Urinary bladder (tissue), 4 donors: ENCODE results near the gene KLHL22. TPM values are rescaled to one million over a fixed set of nuclear protein-coding genes. Genes with fewer than 3 reads are reported as not detected.
A peak's percentile ranks its signal among the peaks of the same experiment; 100 is the strongest.

Experiments used
- DNase-seq: peaks from one replicate; pipeline ENCODE4 v3.0.0-alpha.2; 2015; ENCODE audit errors: extremely low spot score
- H3K27ac ChIP-seq: one replicate; pipeline ENCODE4 v1.5.1; 2013; ENCODE audit warnings: low read depth, mild to moderate bottlenecking, moderate library complexity
- H3K36me3 ChIP-seq: one replicate; pipeline ENCODE4 v1.6.1; 2013; ENCODE audit warnings: mild to moderate bottlenecking, moderate library complexity; ENCODE audit not compliant: insufficient read depth
- H3K4me1 ChIP-seq: one replicate; pipeline ENCODE4 v1.6.1; 2013; ENCODE audit warnings: mild to moderate bottlenecking, moderate library complexity; ENCODE audit not compliant: insufficient read depth
- H3K4me3 ChIP-seq: one replicate; pipeline ENCODE4 v1.5.1; 2013; ENCODE audit warnings: low read depth, low read length
- WGBS: extraction: QIAGEN DNeasy Blood & Tissue Kit; methylation state at CpG from one replicate; pipeline ENCODE4 v1.1.7; 2013; 5-methylcytosine and 5-hydroxymethylcytosine counted together
- polyA plus RNA-seq: library from polyadenylated mRNA; stranded (reverse); fragments of 200-250 nt; gene quantifications from one replicate; pipeline ENCODE4 v1.2.3, GENCODE V29; 2013
- total RNA-seq: library from RNA; depleted of rRNA; stranded (reverse); fragments of >200 nt; gene quantifications from one replicate; pipeline ENCODE4 v1.2.3, GENCODE V29; 2014
- donor health status: healthy with polysubstance abuse.
- donor health status: healthy.

Gene KLHL22
- total and polyA plus RNA-seq, 2 donors, result 26.3 to 36.7 TPM

GRCh38 chr22:20436768-20437612 is 58.6 kb downstream of the KLHL22 start:
- no peak for DNase-seq
- peak overlapping the region; percentile 69 for H3K27ac ChIP-seq
- peak overlapping the region; percentile 72 for H3K4me3 ChIP-seq
- WGBS, result 1% methylated on average over 61 of the region's 61 CpGs
- H3K4me1 ChIP-seq, result no peaks in the 10 kb centered on the region
- no peaks in the 10 kb centered on the region for H3K36me3 ChIP-seq

- H3K36me3 ChIP-seq, result no peaks in the 10 kb centered on the region
- DNase-seq, result no peak
- peak overlapping the region; percentile 72 for H3K4me3 ChIP-seq
- under 1% methylated on average over 56 of the region's 56 CpGs for WGBS
- peak overlapping the region; percentile 69 for H3K27ac ChIP-seq
- H3K4me1 ChIP-seq, result no peaks in the 10 kb centered on the region
These were observed 59.3 kb downstream of the KLHL22 start for GRCh38 chr22:20436307-20436767.

- DNase-seq, result no peak
- no peaks in the 10 kb centered on the region for H3K4me1 ChIP-seq
- peak overlapping the region; percentile 72 for H3K4me3 ChIP-seq
- no peak overlapping the region for H3K27ac ChIP-seq
- WGBS, result 44% methylated on average over 11 of the region's 11 CpGs
- no peaks in the 10 kb centered on the region for H3K36me3 ChIP-seq
These were observed 59.9 kb downstream of the KLHL22 start for GRCh38 chr22:20435436-20436306.

- H3K4me1 ChIP-seq, result no peaks in the 10 kb centered on the region
- 89% methylated on average over 3 of the region's 3 CpGs for WGBS
- H3K4me3 ChIP-seq, result no peak overlapping the region
- no peaks in the 10 kb centered on the region for H3K36me3 ChIP-seq
- no peak for DNase-seq
- no peak overlapping the region for H3K27ac ChIP-seq
These were observed 60.8 kb downstream of the KLHL22 start for GRCh38 chr22:20434773-20435172.

- Histone ChIP-seq H3K4me1 (no peaks in the 10 kb centered on the region), H3K27ac (no peak overlapping the region), H3K36me3 (no peaks in the 10 kb centered on the region), H3K4me3 (no peak overlapping the region)
- whole genome bisulfite sequencing, result 89% methylated on average over 12 of the region's 12 CpGs
- no peak for DNase-seq
These were observed 61.3 kb downstream of the KLHL22 start for GRCh38 chr22:20434264-20434751.

GRCh38 chr22:20433686-20434241 is 61.8 kb downstream of the KLHL22 start:
- Histone ChIP-seq H3K4me3 (no peak overlapping the region), H3K36me3 (no peaks in the 10 kb centered on the region), H3K4me1 (no peaks in the 10 kb centered on the region), H3K27ac (no peak overlapping the region)
- 67% methylated on average over 4 of the region's 4 CpGs for WGBS
- DNase-seq, result no peak

GRCh38 chr22:20433191-20433590 is 62.4 kb downstream of the KLHL22 start:
- Histone ChIP-seq H3K4me1 (no peaks in the 10 kb centered on the region), H3K36me3 (no peaks in the 10 kb centered on the region), H3K4me3 (no peak overlapping the region), H3K27ac (no peak overlapping the region)
- 90% methylated on average over 11 of the region's 11 CpGs for WGBS
- DNase-seq, result no peak

GRCh38 chr22:20432244-20432686 is 63.3 kb downstream of the KLHL22 start:
- 88% methylated on average over 3 of the region's 3 CpGs for WGBS
- DNase-seq, result no peak
- H3K4me3 ChIP-seq, result no peak overlapping the region
- H3K27ac ChIP-seq, result no peak overlapping the region
- no peaks in the 10 kb centered on the region for H3K36me3 ChIP-seq
- no peaks in the 10 kb centered on the region for H3K4me1 ChIP-seq

GRCh38 chr22:20431511-20432192 is 63.9 kb downstream of the KLHL22 start:
- WGBS, result 57% methylated on average over 50 of the region's 50 CpGs
- no peaks in the 10 kb centered on the region for H3K36me3 ChIP-seq
- no peak overlapping the region for H3K4me3 ChIP-seq
- no peaks in the 10 kb centered on the region for H3K4me1 ChIP-seq
- no peak for DNase-seq
- H3K27ac ChIP-seq, result no peak overlapping the region

- Histone ChIP-seq H3K36me3 (no peaks in the 10 kb centered on the region), H3K4me1 (no peaks in the 10 kb centered on the region), H3K27ac (no peak overlapping the region), H3K4me3 (no peak overlapping the region)
- DNase-seq, result no peak
- WGBS, result 38% methylated on average over 94 of the region's 94 CpGs
These were observed 64.7 kb downstream of the KLHL22 start for GRCh38 chr22:20430720-20431510.

GRCh38 chr22:20430101-20430719 is 65.4 kb downstream of the KLHL22 start:
- WGBS, result 72% methylated on average over 37 of the region's 37 CpGs
- Histone ChIP-seq H3K27ac (no peak overlapping the region), H3K4me1 (no peaks in the 10 kb centered on the region), H3K4me3 (no peak overlapping the region), H3K36me3 (no peaks in the 10 kb centered on the region)
- DNase-seq, result no peak
